ENCODE measurements around the gene KRTAP5-2.
A peak's percentile ranks its signal among the peaks of the same experiment; 100 is the strongest.

Gene KRTAP5-2

DNA sequence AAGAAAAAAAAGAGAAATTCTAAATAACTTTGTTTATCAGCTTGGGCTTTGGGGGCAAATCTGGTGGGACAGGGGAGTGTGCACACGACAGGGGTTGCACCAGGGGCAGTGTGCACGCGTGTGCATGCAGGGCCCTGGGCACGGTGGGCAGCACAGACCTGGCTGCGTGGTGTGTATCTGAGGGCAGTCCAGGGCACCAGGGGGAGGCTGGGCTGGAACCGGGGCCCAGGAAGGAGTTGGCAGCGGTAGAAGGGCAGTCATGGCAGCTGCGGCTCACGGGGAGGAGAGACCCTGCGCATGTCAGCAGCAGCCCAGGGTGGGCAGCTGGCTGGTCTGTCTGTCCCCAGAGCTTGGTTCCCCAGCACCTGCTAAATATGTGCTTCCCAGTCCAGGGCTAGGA is 35.8 kb upstream of the KRTAP5-2 start:
- TF ChIP-seq, protein P1, sequence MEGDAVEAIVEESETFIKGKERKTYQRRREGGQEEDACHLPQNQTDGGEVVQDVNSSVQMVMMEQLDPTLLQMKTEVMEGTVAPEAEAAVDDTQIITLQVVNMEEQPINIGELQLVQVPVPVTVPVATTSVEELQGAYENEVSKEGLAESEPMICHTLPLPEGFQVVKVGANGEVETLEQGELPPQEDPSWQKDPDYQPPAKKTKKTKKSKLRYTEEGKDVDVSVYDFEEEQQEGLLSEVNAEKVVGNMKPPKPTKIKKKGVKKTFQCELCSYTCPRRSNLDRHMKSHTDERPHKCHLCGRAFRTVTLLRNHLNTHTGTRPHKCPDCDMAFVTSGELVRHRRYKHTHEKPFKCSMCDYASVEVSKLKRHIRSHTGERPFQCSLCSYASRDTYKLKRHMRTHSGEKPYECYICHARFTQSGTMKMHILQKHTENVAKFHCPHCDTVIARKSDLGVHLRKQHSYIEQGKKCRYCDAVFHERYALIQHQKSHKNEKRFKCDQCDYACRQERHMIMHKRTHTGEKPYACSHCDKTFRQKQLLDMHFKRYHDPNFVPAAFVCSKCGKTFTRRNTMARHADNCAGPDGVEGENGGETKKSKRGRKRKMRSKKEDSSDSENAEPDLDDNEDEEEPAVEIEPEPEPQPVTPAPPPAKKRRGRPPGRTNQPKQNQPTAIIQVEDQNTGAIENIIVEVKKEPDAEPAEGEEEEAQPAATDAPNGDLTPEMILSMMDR (conservative IDR thresholded peaks at IDR 0.05; ENCODE audit: low read depth, low read length), result no peak
- no peak for DNase-seq (ENCODE audit: low read depth)
- H3K4me3 ChIP-seq (ENCODE audit: low read length), result no peak overlapping the region

DNA sequence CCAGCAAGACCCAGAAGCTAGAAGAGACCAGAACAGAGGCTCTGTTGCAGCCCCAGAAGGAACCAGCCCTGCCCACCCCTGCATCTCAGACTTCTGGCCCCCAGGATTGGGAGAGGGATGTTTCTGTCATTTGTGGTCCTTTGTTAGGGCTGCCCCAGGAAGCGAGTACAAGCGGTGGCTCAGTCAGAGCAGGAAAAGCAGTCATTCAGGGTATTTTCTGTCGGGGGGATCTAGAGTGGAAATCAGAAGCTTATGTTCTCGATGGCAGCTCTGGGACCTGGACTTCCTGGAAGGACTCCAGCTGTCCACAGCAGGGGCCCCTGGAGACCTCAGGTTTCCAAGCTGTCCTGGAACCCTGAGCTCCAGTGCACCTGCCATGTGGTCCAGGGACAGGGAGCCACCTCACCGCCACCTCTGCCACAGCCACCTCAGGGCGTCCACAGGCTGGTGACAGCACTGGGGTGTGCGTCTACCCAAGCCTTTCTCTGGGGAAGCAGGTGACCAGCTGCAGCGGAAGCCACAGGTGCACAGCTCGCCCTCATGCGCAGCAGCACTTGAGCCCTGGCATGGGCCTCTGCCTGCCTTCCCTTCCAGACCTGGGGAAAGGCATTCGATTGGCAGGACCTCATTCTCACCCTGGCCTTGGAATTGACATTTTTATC is 34.1 kb upstream of the KRTAP5-2 start:
- no peak overlapping the region for H3K4me3 ChIP-seq (ENCODE audit: low read length)
- TF ChIP-seq, protein P1 (conservative IDR thresholded peaks at IDR 0.05; ENCODE audit: low read depth, low read length), result no peak
- DNase-seq (ENCODE audit: low read depth), result no peak

DNA sequence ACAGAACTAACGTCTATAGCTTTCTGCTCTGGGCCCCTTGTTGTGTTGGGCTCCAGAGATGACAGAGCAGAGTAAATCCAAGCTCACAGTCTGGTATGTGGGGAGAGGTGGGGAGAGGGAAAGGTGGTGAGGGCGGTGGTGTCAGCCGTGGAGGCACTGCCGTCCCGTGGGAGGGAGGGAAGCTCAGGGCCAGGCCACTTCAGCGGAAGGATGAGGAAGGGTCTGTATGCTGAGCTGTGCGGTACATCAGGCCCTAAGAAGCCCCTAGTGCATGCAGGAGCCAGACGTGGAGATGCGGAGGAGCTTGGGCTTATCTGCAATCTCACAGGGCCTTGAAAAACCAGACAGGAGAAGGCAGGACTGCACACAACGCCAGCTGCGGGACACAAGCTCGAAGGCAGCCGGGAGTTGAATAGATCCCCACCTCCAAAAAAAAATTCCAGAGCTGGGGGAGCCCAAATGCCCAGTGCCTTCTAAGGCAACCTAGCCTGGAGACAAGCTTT is 33.0 kb upstream of the KRTAP5-2 start:
- TF ChIP-seq, protein P1 (conservative IDR thresholded peaks at IDR 0.05; ENCODE audit: low read depth, low read length), result no peak
- no peak overlapping the region for H3K4me3 ChIP-seq (ENCODE audit: low read length)
- DNase-seq (ENCODE audit: low read depth), result no peak

DNA sequence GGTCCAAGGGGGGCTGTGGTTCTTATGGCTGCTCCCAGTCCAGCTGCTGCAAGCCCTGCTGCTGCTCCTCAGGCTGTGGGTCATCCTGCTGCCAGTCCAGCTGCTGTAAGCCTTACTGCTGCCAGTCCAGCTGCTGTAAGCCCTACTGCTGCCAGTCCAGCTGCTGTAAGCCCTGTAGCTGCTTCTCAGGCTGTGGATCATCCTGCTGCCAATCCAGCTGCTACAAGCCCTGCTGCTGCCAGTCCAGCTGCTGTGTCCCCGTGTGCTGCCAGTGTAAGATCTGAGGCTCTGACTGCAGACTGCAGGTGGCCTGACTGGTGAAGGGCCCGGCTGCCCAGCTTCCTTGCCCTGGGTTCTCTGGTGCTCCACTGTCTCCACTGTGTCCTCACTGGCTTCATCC is 32.2 kb upstream of the KRTAP5-2 start:
- no peak overlapping the region for H3K4me3 ChIP-seq (ENCODE audit: low read length)
- no peak for DNase-seq (ENCODE audit: low read depth)
- TF ChIP-seq, protein P1 (conservative IDR thresholded peaks at IDR 0.05; ENCODE audit: low read depth, low read length), result no peak

DNA sequence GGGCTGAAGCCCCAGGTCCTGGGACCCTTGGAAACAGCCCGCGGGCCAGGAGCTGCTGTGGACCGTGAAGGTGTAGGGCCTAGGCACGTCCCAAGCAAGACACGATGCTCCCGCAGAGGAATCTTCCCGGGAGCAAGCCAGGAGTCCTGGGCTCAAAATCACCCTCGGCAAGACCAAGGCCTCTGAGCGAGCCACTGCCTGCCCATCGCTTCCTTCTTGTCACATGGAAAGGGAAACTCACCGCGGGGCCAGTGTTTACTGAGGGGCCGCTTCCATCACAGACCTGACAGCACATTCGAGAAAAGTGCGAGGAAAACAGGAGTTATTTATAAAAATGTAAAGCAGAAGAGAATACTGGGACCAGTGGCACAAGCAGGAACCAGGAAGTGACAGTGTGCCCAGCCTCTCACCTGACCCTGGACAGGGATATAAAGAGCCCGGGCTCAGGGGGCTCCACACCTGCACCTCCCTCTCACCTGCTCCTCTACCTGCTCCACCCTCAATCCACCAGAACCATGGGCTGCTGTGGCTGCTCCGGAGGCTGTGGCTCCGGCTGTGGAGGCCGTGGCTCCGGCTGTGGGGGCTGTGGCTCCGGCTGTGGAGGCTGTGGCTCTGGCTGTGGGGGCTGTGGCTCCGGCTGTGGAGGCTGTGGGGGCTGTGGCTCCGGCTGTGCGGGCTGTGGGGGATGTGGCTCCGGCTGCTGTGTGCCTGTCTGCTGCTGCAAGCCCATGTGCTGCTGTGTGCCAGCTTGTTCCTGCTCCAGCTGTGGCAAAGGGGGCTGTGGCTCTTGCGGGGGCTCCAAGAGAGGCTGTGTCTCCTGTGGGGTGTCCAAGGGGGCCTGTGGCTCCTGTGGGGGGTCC is 31.5 kb upstream of the KRTAP5-2 start, which contains the start of gene KRTAP5-5:
KRTAP5-5 (plus strand) TSS at position 450 of the 860 bp plus-strand sequence; CDS start at position 516, 66 bp downstream.
- DNase-seq (ENCODE audit: low read depth), result no peak
- H3K4me3 ChIP-seq (ENCODE audit: low read length), result no peak within 1 kb of the TSS
- TF ChIP-seq, protein P1 (conservative IDR thresholded peaks at IDR 0.05; ENCODE audit: low read depth, low read length), result no peak

DNA sequence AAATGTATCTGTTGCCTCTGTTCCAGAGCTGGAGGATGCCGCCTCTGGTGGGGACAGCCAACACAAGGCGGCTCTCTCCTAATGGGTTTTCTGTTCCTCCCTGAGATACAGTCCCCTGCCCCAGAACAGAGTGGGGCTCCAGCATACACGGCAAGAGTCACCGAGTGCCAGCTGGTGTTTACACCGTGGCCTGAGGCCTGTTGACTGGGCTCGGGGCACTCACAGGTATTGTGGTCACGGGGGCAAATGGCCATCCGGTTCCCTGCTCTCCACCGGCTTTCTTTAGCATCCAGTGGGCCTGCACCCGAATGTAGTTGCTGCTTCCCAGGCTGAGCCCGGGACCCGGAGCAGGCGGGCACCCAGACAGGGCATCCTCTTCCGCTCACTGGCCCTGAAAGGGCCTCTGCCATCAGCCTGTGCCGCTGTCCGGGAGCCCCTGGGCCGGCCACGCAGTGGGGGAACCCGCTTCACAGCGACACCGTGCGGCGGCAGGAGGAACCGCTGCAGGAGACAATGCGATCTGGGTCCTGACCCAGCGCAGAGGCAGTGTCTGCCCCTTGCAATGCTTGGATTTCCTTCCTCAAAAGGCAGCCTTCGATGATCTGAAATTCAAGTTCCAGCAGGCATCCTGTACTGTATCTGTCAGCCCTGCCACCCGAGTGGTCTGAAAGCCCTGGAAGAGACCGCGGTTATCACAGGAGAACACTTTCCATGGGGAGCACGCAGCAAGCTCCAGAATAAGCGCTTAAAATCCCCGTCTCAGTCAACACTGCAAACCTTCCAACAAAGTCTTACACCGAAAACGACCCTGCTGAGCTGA is 30.6 kb upstream of the KRTAP5-2 start:
- no peak for DNase-seq (ENCODE audit: low read depth)

More for the DNA sequence above, 30.6 kb upstream of the KRTAP5-2 start:
- TF ChIP-seq, protein P1 (conservative IDR thresholded peaks at IDR 0.05; ENCODE audit: low read depth, low read length), result peak; percentile 95
- H3K4me3 ChIP-seq (ENCODE audit: low read length), result no peak overlapping the region

Data from retinal pigment epithelial cell (primary cell).